NB4 (cell line): ENCODE results near the gene CELA2A.

Experiments
- MAX ChIP-seq: IDR thresholded peaks from 2 replicates; pipeline ENCODE4 v1.6.1; 2011; ENCODE audit warnings: low read depth, low read length
- MYC ChIP-seq: IDR thresholded peaks from 2 replicates; pipeline ENCODE4 v1.6.1; 2011; ENCODE audit warnings: low read depth, low read length
- POLR2A ChIP-seq: IDR thresholded peaks from 2 replicates; pipeline ENCODE4 v1.6.1; 2011; ENCODE audit warnings: mild to moderate bottlenecking; ENCODE audit not compliant: insufficient read length; ENCODE audit errors: extremely low read depth
- TF ChIP-seq, protein P1 (sequence below): IDR thresholded peaks from one replicate; pipeline ENCODE4 v1.5.1; 2012; ENCODE audit warnings: low read depth, low read length

DNA sequence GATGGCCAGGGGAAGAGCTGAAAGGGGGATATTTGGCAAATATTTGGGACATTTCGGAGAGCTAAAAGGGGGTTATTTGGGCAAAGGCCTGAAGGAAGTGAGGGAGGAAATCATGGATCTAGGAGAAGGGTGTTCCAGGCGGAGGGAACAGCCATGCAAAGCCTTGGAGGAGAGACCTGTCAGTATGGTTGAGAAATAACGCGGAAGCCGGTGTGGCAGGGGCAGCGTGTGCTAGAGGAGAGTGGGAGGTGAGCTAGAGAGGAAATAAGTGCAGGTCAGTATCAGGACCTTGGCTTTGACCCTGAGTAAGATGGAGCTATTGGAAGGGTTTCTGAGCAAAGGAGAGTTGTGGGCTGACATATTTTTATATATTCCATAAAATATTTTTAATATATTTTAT, 15.3 kb upstream of the CELA2A start:
- no peak for TF ChIP-seq MAX
- TF ChIP-seq, protein P1, sequence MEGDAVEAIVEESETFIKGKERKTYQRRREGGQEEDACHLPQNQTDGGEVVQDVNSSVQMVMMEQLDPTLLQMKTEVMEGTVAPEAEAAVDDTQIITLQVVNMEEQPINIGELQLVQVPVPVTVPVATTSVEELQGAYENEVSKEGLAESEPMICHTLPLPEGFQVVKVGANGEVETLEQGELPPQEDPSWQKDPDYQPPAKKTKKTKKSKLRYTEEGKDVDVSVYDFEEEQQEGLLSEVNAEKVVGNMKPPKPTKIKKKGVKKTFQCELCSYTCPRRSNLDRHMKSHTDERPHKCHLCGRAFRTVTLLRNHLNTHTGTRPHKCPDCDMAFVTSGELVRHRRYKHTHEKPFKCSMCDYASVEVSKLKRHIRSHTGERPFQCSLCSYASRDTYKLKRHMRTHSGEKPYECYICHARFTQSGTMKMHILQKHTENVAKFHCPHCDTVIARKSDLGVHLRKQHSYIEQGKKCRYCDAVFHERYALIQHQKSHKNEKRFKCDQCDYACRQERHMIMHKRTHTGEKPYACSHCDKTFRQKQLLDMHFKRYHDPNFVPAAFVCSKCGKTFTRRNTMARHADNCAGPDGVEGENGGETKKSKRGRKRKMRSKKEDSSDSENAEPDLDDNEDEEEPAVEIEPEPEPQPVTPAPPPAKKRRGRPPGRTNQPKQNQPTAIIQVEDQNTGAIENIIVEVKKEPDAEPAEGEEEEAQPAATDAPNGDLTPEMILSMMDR, result no peak
- no peak for TF ChIP-seq MYC
- TF ChIP-seq POLR2A, result no peak
